A673 (cell line): ENCODE results near the gene OR10P1. TPM values are rescaled to one million over a fixed set of nuclear protein-coding genes. Genes with fewer than 3 reads are reported as not detected.
A peak's percentile ranks its signal among the peaks of the same experiment; 100 is the strongest.

ENCODE experiments used
- BruUV-seq: library from RNA; stranded (reverse); fragments of 400-500 nt; replicated peaks from 2 replicates; lab custom pipeline; 2021; lab: Mats Ljungman, UMichigan
- CTCF ChIA-PET: fragments of 300-600 bp; sonication (Branson Sonifier 250); formaldehyde crosslinking; loops from one replicate; lab custom pipeline; 2022; ENCODE audit warnings: antibody characterized with exemption; lab: Charles Lee
- POLR2A ChIA-PET: fragments of 300-600 bp; sonication (Branson Sonifier 250); formaldehyde crosslinking; loops from one replicate; lab custom pipeline; 2022; ENCODE audit warnings: antibody characterized with exemption; ENCODE audit not compliant: low non-redundant PET; lab: Charles Lee
- DNase-seq: peaks from one replicate; pipeline ENCODE4 v3.0.0-alpha.2; 2015; ENCODE audit warnings: low spot score
- H3K27ac ChIP-seq: fragments of 200-600 bp; sonication (generic); 2 replicates; pipeline ENCODE4 v1.5.1; 2016; ENCODE audit warnings: mixed run types, low read depth, mild to moderate bottlenecking, mixed read lengths, antibody characterized with exemption, low read length; ENCODE audit not compliant: poor library complexity, severe bottlenecking
- H3K27me3 ChIP-seq: fragments of 200-600 bp; sonication (generic); replicated peaks from 2 replicates; pipeline ENCODE4 v1.6.1; 2017; ENCODE audit warnings: mixed run types, low read depth, mild to moderate bottlenecking, mixed read lengths, antibody characterized with exemption, low read length; ENCODE audit not compliant: insufficient read depth, poor library complexity
- H3K36me3 ChIP-seq: fragments of 200-600 bp; sonication (generic); 2 replicates; pipeline ENCODE4 v1.6.1; 2016; ENCODE audit warnings: mixed run types, mild to moderate bottlenecking, mixed read lengths, antibody characterized with exemption, low read length; ENCODE audit not compliant: insufficient read depth, poor library complexity, severe bottlenecking
- H3K4me1 ChIP-seq: fragments of 200-600 bp; sonication (generic); 2 replicates; pipeline ENCODE4 v1.6.1; 2017; ENCODE audit warnings: mixed run types, mild to moderate bottlenecking, mixed read lengths, antibody characterized with exemption, low read length; ENCODE audit not compliant: insufficient read depth, poor library complexity, severe bottlenecking
- H3K4me3 ChIP-seq: fragments of 200-600 bp; sonication (generic); 2 replicates; pipeline ENCODE4 v1.5.1; 2016; ENCODE audit warnings: low read depth, mixed run types, mild to moderate bottlenecking, mixed read lengths, low read length; ENCODE audit not compliant: poor library complexity, severe bottlenecking
- H3K9me3 ChIP-seq: fragments of 200-600 bp; sonication (generic); 2 replicates; pipeline ENCODE4 v1.6.1; 2016; ENCODE audit warnings: mixed run types, low read depth, mild to moderate bottlenecking, mixed read lengths, antibody characterized with exemption, low read length; ENCODE audit not compliant: poor library complexity, severe bottlenecking
- CTCF ChIP-seq: fragments of 300-800, 200-600 bp; sonication (generic); conservative IDR thresholded peaks from 2 replicates; pipeline ENCODE4 v1.5.1; 2017; ENCODE audit warnings: low read depth, mild to moderate bottlenecking, antibody characterized with exemption, low read length, moderate library complexity, mixed read lengths
- EZH2 ChIP-seq: fragments of 200-600 bp; sonication (generic); IDR thresholded peaks from 2 replicates; pipeline ENCODE4 v1.6.1; 2017; ENCODE audit warnings: borderline replicate concordance, low read depth, mild to moderate bottlenecking, mixed read lengths, antibody characterized with exemption, low read length; ENCODE audit not compliant: poor library complexity, severe bottlenecking
- intact Hi-C: fragments of 100-400 bp; cut with micrococcal nuclease; formaldehyde crosslinking; loops from one replicate; pipeline ENCODE4 v1.10.0; 2022; ENCODE audit not compliant: unreplicated experiment
- total RNA-seq: library from RNA; stranded (reverse); gene quantifications from 2 replicates; pipeline ENCODE4 v1.2.3, GENCODE V29; 2021

Gene OR10P1
- total RNA-seq, 1 experiment from 2014 or later = not detected

DNA sequence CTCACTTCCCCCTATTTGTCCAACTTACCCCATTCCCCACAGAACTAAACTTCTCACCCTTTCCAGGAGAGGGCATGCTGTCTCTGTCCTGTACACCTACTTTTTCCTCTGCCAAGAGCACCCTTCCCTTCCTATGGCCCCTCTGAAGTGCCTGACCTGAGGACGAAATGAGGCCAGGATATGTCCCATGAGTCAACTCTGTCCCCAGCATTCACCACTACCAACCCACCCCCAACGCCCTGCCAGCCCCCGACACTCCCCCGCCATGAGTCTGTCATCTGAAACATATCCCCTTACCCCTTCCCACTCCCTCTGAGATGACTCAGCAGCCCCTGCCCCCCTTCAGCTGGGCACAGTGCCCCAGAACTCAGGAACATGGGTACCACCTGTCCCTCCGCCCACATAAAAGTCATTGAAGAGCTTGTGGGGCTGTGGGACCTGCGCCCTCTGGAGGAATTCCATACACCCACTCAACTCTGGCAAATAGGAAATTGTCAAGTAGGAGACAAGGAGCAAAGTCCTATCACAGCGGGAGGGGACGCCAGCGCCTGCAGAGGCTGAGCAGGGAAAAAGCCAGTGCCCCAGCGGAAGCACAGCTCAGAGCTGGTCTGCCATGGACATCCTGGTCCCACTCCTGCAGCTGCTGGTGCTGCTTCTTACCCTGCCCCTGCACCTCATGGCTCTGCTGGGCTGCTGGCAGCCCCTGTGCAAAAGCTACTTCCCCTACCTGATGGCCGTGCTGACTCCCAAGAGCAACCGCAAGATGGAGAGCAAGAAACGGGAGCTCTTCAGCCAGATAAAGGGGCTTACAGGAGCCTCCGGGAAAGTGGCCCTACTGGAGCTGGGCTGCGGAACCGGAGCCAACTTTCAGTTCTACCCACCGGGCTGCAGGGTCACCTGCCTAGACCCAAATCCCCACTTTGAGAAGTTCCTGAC, 44.7 kb downstream of the OR10P1 start:
- Histone ChIP-seq H3K9me3 (no peaks in the 10 kb centered on the region), H3K27ac (peak overlapping the region; percentile 31), H3K36me3 (no peaks in the 10 kb centered on the region), H3K4me1 (peaks cover 12% of the 10 kb centered on the region), H3K27me3 (no peaks in the 10 kb centered on the region), H3K4me3 (peak overlapping the region; percentile 47)
- DNase-seq = peak; percentile 95
- CTCF ChIA-PET = interaction anchor here (0.6 to 1.7 kb wide), 6 partner anchors 24 to 956 kb away, joined by 3 to 8 read pairs (median 6); no protein-coding TSS in a partner anchor
- TF ChIP-seq CTCF (peak; percentile 76), EZH2 (no peak)
- POLR2A ChIA-PET = no interaction called here
- no TSS peak for BruUV-seq
- intact Hi-C loops = no loop called here

- no peak for TF ChIP-seq CTCF
- TF ChIP-seq EZH2 = no peak
- no peak for DNase-seq
- peak overlapping the region; percentile 31 for H3K27ac ChIP-seq
- CTCF ChIA-PET = interaction anchor here (1.0 to 1.7 kb wide), 2 partner anchors 53 to 55 kb away, joined by 7 to 8 read pairs; no protein-coding TSS in a partner anchor
- no TSS peak for BruUV-seq
- intact Hi-C loops = no loop called here
- POLR2A ChIA-PET = no interaction called here
- H3K9me3 ChIP-seq = no peaks in the 10 kb centered on the region
- peak overlapping the region; percentile 47 for H3K4me3 ChIP-seq
- H3K36me3 ChIP-seq = no peaks in the 10 kb centered on the region
- peaks cover 12% of the 10 kb centered on the region for H3K4me1 ChIP-seq
- H3K27me3 ChIP-seq = no peaks in the 10 kb centered on the region
Observed at GRCh38 chr12:55682087-55682796, 45.5 kb downstream of the OR10P1 start.

DNA sequence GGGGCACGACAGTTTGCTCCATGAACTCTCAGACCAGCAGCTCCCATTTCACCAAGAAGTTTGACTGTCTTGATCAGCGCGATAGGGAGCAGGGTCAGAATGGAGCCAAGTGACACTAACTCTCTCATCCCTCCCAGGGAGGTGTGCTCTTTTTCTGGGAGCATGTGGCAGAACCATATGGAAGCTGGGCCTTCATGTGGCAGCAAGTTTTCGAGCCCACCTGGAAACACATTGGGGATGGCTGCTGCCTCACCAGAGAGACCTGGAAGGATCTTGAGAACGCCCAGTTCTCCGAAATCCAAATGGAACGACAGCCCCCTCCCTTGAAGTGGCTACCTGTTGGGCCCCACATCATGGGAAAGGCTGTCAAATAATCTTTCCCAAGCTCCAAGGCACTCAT, 47.0 kb downstream of the OR10P1 start:
- no peaks in the 10 kb centered on the region for H3K36me3 ChIP-seq
- TF ChIP-seq EZH2 = no peak
- no peak for TF ChIP-seq CTCF
- H3K9me3 ChIP-seq = no peaks in the 10 kb centered on the region
- intact Hi-C loops = no loop called here
- no peak overlapping the region for H3K27ac ChIP-seq
- H3K4me1 ChIP-seq = peaks cover 12% of the 10 kb centered on the region
- BruUV-seq = no TSS peak
- H3K27me3 ChIP-seq = no peaks in the 10 kb centered on the region
- H3K4me3 ChIP-seq = no peak overlapping the region
- POLR2A ChIA-PET = no interaction called here
- CTCF ChIA-PET = no interaction called here
- DNase-seq = no peak
